HG03460 (cell line): ENCODE measurements around the gene PYGB.

ENCODE experiments used
- ATAC-seq: cut with Tn5 transposase; IDR thresholded peaks from one replicate; pipeline ENCODE4 v1.9.1; 2021; ENCODE audit not compliant: unreplicated experiment

PYGB gene

GRCh38 chr20:25269057-25269832, 21.4 kb downstream of the PYGB start:
- no peak for ATAC-seq

- no peak for ATAC-seq
Measured at GRCh38 chr20:25269833-25270170, 21.9 kb downstream of the PYGB start.

GRCh38 chr20:25270829-25271251, 23.0 kb downstream of the PYGB start:
- no peak for ATAC-seq

- ATAC-seq: no peak
Measured at GRCh38 chr20:25271486-25272222, 23.8 kb downstream of the PYGB start.

- no peak for ATAC-seq
Measured at GRCh38 chr20:25272223-25273000, 24.5 kb downstream of the PYGB start.

- no peak for ATAC-seq
Measured at GRCh38 chr20:25273046-25273445, 25.2 kb downstream of the PYGB start.

GRCh38 chr20:25273541-25274358, 25.9 kb downstream of the PYGB start:
- ATAC-seq: no peak

- no peak for ATAC-seq
Measured at GRCh38 chr20:25274481-25274880, 26.6 kb downstream of the PYGB start.

GRCh38 chr20:25274891-25275812, 27.3 kb downstream of the PYGB start:
- ATAC-seq: no peak

GRCh38 chr20:25275813-25276532, 28.1 kb downstream of the PYGB start:
- ATAC-seq: no peak

GRCh38 chr20:25276533-25277050, 28.7 kb downstream of the PYGB start:
- no peak for ATAC-seq

GRCh38 chr20:25277051-25277801, 29.3 kb downstream of the PYGB start:
- no peak for ATAC-seq

- no peak for ATAC-seq
Measured at GRCh38 chr20:25277941-25278521, 30.1 kb downstream of the PYGB start.

- ATAC-seq: no peak
Measured at GRCh38 chr20:25278636-25279361, 30.9 kb downstream of the PYGB start.

GRCh38 chr20:25279403-25279802, 31.5 kb downstream of the PYGB start:
- ATAC-seq: no peak

- ATAC-seq: no peak
Measured at GRCh38 chr20:25280051-25280573, 32.2 kb downstream of the PYGB start.
